GM18873 (cell line): ENCODE results near the gene CTNNA1.

Experiments
- ATAC-seq: cut with Tn5 transposase; IDR thresholded peaks from one replicate; pipeline ENCODE4 v1.9.1; 2021; ENCODE audit warnings: mild to moderate bottlenecking, moderate library complexity, moderate number of reproducible peaks; ENCODE audit not compliant: unreplicated experiment, low FRiP score

Gene CTNNA1

GRCh38 chr5:138943599-138944173 is 190.5 kb downstream of the CTNNA1 start:
- ATAC-seq, result no peak

- ATAC-seq, result no peak
Measured at GRCh38 chr5:138944527-138945322, 191.5 kb downstream of the CTNNA1 start.

GRCh38 chr5:138945421-138946240 is 192.4 kb downstream of the CTNNA1 start:
- ATAC-seq, result no peak

GRCh38 chr5:138946241-138946623 is 193.0 kb downstream of the CTNNA1 start:
- no peak for ATAC-seq

- no peak for ATAC-seq
Measured at GRCh38 chr5:138946831-138947560, 193.8 kb downstream of the CTNNA1 start.

GRCh38 chr5:138947780-138948179 is 194.6 kb downstream of the CTNNA1 start:
- no peak for ATAC-seq

GRCh38 chr5:138948471-138949222 is 195.4 kb downstream of the CTNNA1 start:
- ATAC-seq, result no peak

GRCh38 chr5:138949223-138949574 is 196.0 kb downstream of the CTNNA1 start:
- no peak for ATAC-seq

GRCh38 chr5:138949988-138950387 is 196.8 kb downstream of the CTNNA1 start:
- ATAC-seq, result no peak

- ATAC-seq, result no peak
Measured at GRCh38 chr5:138950421-138951031, 197.3 kb downstream of the CTNNA1 start.

GRCh38 chr5:138951091-138951985 is 198.1 kb downstream of the CTNNA1 start:
- ATAC-seq, result no peak

- no peak for ATAC-seq
Measured at GRCh38 chr5:138951986-138952735, 198.9 kb downstream of the CTNNA1 start.

- ATAC-seq, result no peak
Measured at GRCh38 chr5:138952962-138953361, 199.7 kb downstream of the CTNNA1 start.

- no peak for ATAC-seq
Measured at GRCh38 chr5:138953387-138954256, 200.4 kb downstream of the CTNNA1 start.

GRCh38 chr5:138954257-138955012 is 201.2 kb downstream of the CTNNA1 start:
- ATAC-seq, result no peak

GRCh38 chr5:138955013-138955660 is 201.9 kb downstream of the CTNNA1 start:
- no peak for ATAC-seq
